ENCODE results near the gene FANCE. TPM values are rescaled to one million over a fixed set of nuclear protein-coding genes. Genes with fewer than 3 reads are reported as not detected.

The FANCE gene
- total and polyA plus RNA-seq, 9 of the 15 experiments (the other 6 are each of a cell fraction or from before 2014, with no cell fraction given): 5.7 to 30.2 (median 17.0) TPM

GRCh38 chr6:35410131-35410530, 42.0 kb upstream of the FANCE start:
- TF ChIP-seq BCOR (IDR thresholded peaks at IDR 0.05) (no peak), ZNF311 (CRISPR knock-in tag; IDR thresholded peaks at IDR 0.05) (no peak), SNRNP70 (optimal IDR thresholded peaks at IDR 0.05; ENCODE audit: low read depth, low read length) (no peak), ETV1 (tag; conservative IDR thresholded peaks at IDR 0.05; ENCODE audit: low read depth) (no peak), FOXM1 (IDR thresholded peaks at IDR 0.05; ENCODE audit: low read depth) (no peak), FOXM1 (CRISPR knock-in tag; IDR thresholded peaks at IDR 0.05; ENCODE audit: low read depth) (no peak)
- 12% methylated on average over 3 of the region's 3 CpGs for WGBS (ENCODE audit: insufficient coverage, low coverage, missing lambda C conversion rate)
- DNase-seq (ENCODE audit: extremely low read depth in 1 of 4, low spot score in 3 of 4) (no peak), FAIRE-seq (peak; percentile 35), ATAC-seq (no peak)
- Histone ChIP-seq H3K9me1 (ENCODE audit: control insufficient read depth, insufficient read depth, low read length) (no peaks in the 10 kb centered on the region), H3K27me3 (ENCODE audit: control insufficient read depth in 2 of 2, insufficient read depth in 2 of 2, low read length in 2 of 2) (0 out of 5 replicates have a peak, but pooled peaks cover 0 to 3% of the 10 kb centered on the region in 2 experiments), H3K36me3 (ENCODE audit: control insufficient read depth, insufficient read depth, low read length) (peaks cover 3% of the 10 kb centered on the region; the same call in 1 of the 3 replicates), H2AFZ (ENCODE audit: low read depth, low read length) (no peak overlapping the region), H3K79me2 (ENCODE audit: control insufficient read depth, insufficient read depth, low read length) (no peaks in the 10 kb centered on the region), H3K4me2 (ENCODE audit: insufficient read depth, low read length) (no peak overlapping the region), H3K9me3 (replicated peaks; ENCODE audit: control insufficient read depth, insufficient read depth, low read depth, low read length) (no peaks in the 10 kb centered on the region), H4K20me1 (replicated peaks; ENCODE audit: control insufficient read depth, insufficient read depth, low read length) (peaks cover 23% of the 10 kb centered on the region), H3K9ac (ENCODE audit: insufficient read depth in 1 of 2, low read depth in 2 of 2, low read length in 2 of 2) (no peak overlapping the region), H3K27ac (ENCODE audit: extremely low read depth, low read depth, low read length) (no peak overlapping the region), H3K4me1 (replicated peaks in 1 of 2; ENCODE audit: control insufficient read depth in 2 of 2, insufficient read depth in 2 of 2, low read length in 2 of 2) (peaks cover 4 to 7% of the 10 kb centered on the region in 2 experiments; a peak in 4 of 5 replicates), H3K4me3 (no peak overlapping the region)
- CTCF ChIA-PET (ENCODE audit: low intra/inter-chr PET ratio): no interaction called here
- BruUV-seq (replicated peaks): no TSS peak
- intact Hi-C loops (cut with micrococcal nuclease): no loop called here
- in situ Hi-C loops (cut with MboI): no loop called here
- POLR2A ChIA-PET: no interaction called here

DNA sequence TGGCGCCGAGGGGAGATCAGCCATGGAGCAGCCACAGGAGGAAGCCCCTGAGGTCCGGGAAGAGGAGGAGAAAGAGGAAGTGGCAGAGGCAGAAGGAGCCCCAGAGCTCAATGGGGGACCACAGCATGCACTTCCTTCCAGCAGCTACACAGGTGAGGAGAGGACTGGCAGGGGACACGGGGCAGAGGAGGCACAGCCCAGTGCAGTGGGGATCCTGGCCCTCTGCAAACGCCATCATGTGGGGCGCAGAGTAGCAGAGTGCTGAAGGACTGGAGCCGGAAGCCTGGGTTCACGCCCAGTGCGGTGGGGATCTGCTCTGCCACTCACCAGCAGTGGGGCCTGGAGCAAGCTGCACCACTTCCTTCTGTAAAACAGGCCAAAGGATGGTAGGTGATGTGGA, 41.1 kb upstream of the FANCE start:
- no TSS peak for BruUV-seq (replicated peaks)
- ATAC-seq (no peak), DNase-seq (ENCODE audit: extremely low read depth in 1 of 4, low spot score in 3 of 4) (no peak), FAIRE-seq (no peak)
- Histone ChIP-seq H3K9me1 (ENCODE audit: control insufficient read depth, insufficient read depth, low read length) (no peaks in the 10 kb centered on the region), H3K27me3 (ENCODE audit: control insufficient read depth in 2 of 2, insufficient read depth in 2 of 2, low read length in 2 of 2) (0 out of 5 replicates have a peak, but pooled peaks cover 0 to 3% of the 10 kb centered on the region in 2 experiments), H4K20me1 (replicated peaks; ENCODE audit: control insufficient read depth, insufficient read depth, low read length) (peaks cover 22% of the 10 kb centered on the region), H3K27ac (ENCODE audit: extremely low read depth, low read depth, low read length) (no peak overlapping the region), H3K9ac (ENCODE audit: insufficient read depth in 1 of 2, low read depth in 2 of 2, low read length in 2 of 2) (peak overlapping the region in 1 of 2 experiments; percentile 43; a peak in 1 of 4 replicates), H3K79me2 (ENCODE audit: control insufficient read depth, insufficient read depth, low read length) (no peaks in the 10 kb centered on the region), H3K4me3 (no peak overlapping the region), H3K4me1 (replicated peaks in 1 of 2; ENCODE audit: control insufficient read depth in 2 of 2, insufficient read depth in 2 of 2, low read length in 2 of 2) (peaks cover 4 to 7% of the 10 kb centered on the region in 2 experiments; a peak in 4 of 5 replicates), H3K4me2 (ENCODE audit: insufficient read depth, low read length) (no peak overlapping the region), H3K36me3 (ENCODE audit: control insufficient read depth, insufficient read depth, low read length) (peaks cover 3% of the 10 kb centered on the region; the same call in 1 of the 3 replicates), H2AFZ (ENCODE audit: low read depth, low read length) (no peak overlapping the region), H3K9me3 (replicated peaks; ENCODE audit: control insufficient read depth, insufficient read depth, low read depth, low read length) (no peaks in the 10 kb centered on the region)
- 68% methylated on average over 9 of the region's 9 CpGs for WGBS (ENCODE audit: insufficient coverage, low coverage, missing lambda C conversion rate)
- ChIA-PET POLR2A (interaction anchor here (1.0 kb wide), 1 partner anchor 9 kb away, joined by 3 read pairs; no protein-coding TSS in a partner anchor), CTCF (ENCODE audit: low intra/inter-chr PET ratio) (no interaction called here)
- in situ Hi-C loops (cut with MboI) (no loop called here), intact Hi-C loops (cut with micrococcal nuclease) (no loop called here)
- no peak for TF ChIP-seq ZNF407 (IDR thresholded peaks at IDR 0.05; ENCODE audit: low read depth)
